HL-60 (cell line): Measurements from ENCODE around the gene PRPF40B.
A peak's percentile ranks its signal among the peaks of the same experiment; 100 is the strongest.

Experiments
- DNase-seq, 2 experiments: peaks; one replicate each; pipeline ENCODE4 v3.0.0-alpha.2; 2010 to 2020; ENCODE audit warnings: low read depth in 1 of 2, low spot score in 1 of 2
- H3K27ac ChIP-seq: fragments of 250-450 bp; sonication (Bioruptor Pico); replicated peaks from 2 replicates; pipeline ENCODE4 v1.5.1; 2020; ENCODE audit warnings: mild to moderate bottlenecking, moderate library complexity
- H3K27me3 ChIP-seq: fragments of 250-450 bp; sonication (Bioruptor Pico); 2 replicates; pipeline ENCODE4 v1.5.1; 2021; ENCODE audit warnings: mild to moderate bottlenecking, moderate library complexity; ENCODE audit not compliant: insufficient read depth, poor library complexity, severe bottlenecking
- H3K4me3 ChIP-seq: replicated peaks from 2 replicates; pipeline ENCODE4 v1.5.1; 2011; ENCODE audit warnings: mild to moderate bottlenecking, control low read depth, low read length; ENCODE audit not compliant: insufficient read depth
- CTCF ChIP-seq: IDR thresholded peaks from one replicate; pipeline ENCODE4 v1.5.1; 2011; ENCODE audit warnings: low read length, control low read depth, inconsistent platforms; ENCODE audit not compliant: insufficient read depth
- GABPA ChIP-seq: IDR thresholded peaks from 2 replicates; pipeline ENCODE4 v1.6.1; 2012; ENCODE audit warnings: low read depth
- POLR2AphosphoS5 ChIP-seq: IDR thresholded peaks from 2 replicates; pipeline ENCODE4 v1.6.1; 2012; ENCODE audit warnings: low read depth
- SPI1 ChIP-seq: IDR thresholded peaks from 2 replicates; pipeline ENCODE4 v1.6.1; 2012; ENCODE audit warnings: low read depth, mild to moderate bottlenecking, borderline replicate concordance
- TF ChIP-seq, protein P1 (sequence below): IDR thresholded peaks from 2 replicates; pipeline ENCODE4 v1.6.1; 2012; ENCODE audit warnings: low read depth; ENCODE audit not compliant: insufficient replicate concordance

PRPF40B gene

GRCh38 chr12:49619286-49619685, 4.1 kb upstream of the PRPF40B start:
- DNase-seq, result no peak
- Histone ChIP-seq H3K27ac (no peak overlapping the region), H3K27me3 (no peaks in the 10 kb centered on the region), H3K4me3 (no peak overlapping the region)
- TF ChIP-seq SPI1, result no peak
- TF ChIP-seq POLR2AphosphoS5, result no peak
- no peak for TF ChIP-seq CTCF

DNA sequence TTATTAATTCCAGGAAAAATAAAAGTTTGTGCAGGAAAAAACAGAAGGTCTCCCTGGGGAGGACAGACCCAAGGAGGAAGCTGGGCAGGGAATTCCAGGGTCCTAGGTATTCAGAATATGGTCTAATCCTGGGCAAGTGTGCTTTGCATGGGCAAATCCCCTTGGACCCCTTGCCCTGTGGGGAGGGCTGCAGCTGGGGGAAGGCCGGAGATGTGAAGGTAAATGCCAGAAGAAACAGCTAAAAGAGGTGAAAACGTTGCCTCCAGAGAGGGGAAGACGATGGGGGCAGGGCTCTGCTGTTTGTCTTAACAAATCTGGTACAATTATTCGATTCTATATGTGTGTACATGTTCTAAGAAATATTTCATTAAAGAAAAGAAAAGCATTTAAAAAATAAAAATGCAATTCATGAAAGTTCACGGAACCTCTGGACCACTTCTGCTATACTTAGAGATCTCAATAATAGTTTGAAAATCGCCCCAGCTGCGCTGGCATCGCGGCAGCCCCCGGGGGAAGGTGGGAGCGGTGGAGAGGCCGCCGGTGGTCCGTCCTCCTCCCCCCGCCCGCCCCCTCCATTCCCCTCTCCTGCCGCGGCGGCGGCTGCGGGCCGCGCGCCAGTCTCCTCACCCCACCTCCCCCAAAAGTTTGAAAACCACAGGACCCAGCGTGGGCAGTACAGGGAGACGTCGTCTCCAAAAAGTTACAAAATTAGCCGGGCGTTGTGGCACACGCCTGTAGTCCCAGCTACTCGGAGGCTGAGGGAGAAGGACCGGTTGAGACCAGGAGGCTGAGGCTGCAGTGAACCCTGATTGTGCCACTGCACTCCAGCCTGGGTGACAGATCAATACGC, 1.5 kb upstream of the PRPF40B start:
- no peak overlapping the region for H3K27ac ChIP-seq
- TF ChIP-seq, protein P1, sequence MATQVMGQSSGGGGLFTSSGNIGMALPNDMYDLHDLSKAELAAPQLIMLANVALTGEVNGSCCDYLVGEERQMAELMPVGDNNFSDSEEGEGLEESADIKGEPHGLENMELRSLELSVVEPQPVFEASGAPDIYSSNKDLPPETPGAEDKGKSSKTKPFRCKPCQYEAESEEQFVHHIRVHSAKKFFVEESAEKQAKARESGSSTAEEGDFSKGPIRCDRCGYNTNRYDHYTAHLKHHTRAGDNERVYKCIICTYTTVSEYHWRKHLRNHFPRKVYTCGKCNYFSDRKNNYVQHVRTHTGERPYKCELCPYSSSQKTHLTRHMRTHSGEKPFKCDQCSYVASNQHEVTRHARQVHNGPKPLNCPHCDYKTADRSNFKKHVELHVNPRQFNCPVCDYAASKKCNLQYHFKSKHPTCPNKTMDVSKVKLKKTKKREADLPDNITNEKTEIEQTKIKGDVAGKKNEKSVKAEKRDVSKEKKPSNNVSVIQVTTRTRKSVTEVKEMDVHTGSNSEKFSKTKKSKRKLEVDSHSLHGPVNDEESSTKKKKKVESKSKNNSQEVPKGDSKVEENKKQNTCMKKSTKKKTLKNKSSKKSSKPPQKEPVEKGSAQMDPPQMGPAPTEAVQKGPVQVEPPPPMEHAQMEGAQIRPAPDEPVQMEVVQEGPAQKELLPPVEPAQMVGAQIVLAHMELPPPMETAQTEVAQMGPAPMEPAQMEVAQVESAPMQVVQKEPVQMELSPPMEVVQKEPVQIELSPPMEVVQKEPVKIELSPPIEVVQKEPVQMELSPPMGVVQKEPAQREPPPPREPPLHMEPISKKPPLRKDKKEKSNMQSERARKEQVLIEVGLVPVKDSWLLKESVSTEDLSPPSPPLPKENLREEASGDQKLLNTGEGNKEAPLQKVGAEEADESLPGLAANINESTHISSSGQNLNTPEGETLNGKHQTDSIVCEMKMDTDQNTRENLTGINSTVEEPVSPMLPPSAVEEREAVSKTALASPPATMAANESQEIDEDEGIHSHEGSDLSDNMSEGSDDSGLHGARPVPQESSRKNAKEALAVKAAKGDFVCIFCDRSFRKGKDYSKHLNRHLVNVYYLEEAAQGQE, result no peak
- TF ChIP-seq CTCF (no peak), SPI1 (no peak), GABPA (no peak), POLR2AphosphoS5 (no peak)
- H3K4me3 ChIP-seq, result peak overlapping the region; percentile 51
- no peaks in the 10 kb centered on the region for H3K27me3 ChIP-seq
- peak in 1 of 2 experiments; percentile 31 for DNase-seq

- TF ChIP-seq SPI1, result 0 out of 2 replicates have a peak, but pooled peaks have one; percentile 19
- TF ChIP-seq POLR2AphosphoS5, result no peak
- TF ChIP-seq CTCF, result no peak
- peak; percentile 20 to 33 for DNase-seq
- H3K27me3 ChIP-seq, result no peaks in the 10 kb centered on the region
- peak overlapping the region; percentile 51 for H3K4me3 ChIP-seq
- H3K27ac ChIP-seq, result peak overlapping the region; percentile 34
Observed at GRCh38 chr12:49622501-49623141, 740 bp upstream of the PRPF40B start.

DNA sequence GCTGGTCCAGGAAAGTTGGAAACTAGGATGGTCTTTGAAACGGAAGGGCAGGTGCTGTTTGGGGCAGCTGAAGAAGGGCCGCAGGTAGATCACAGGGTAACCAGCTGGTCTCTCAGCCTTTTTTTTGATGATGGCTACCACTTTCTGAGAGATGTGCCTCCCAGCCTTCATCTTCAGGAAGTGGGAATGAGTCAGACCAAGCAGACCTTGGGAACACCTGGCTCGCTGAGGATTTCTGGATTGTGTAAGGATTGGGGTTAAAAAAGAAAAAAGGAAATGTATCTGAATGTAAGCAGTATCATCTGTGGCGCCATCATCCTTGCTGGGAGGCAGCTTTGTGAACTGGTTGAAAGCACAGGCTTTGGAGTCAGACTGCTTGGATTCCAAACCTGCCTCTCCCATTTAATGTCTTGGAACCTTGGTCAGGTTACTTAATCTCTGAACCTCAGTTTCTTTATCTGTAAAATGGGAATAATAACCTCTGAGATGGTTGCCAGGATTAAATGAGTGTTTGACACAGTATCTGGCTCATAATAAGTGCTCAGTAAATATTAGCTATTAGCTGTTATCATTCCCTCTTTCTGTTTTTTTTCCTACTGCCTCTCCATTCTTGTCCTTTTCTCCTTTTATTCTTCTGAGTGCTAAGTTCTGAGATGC, 1.7 kb downstream of the PRPF40B start:
- no peaks in the 10 kb centered on the region for H3K27me3 ChIP-seq
- TF ChIP-seq SPI1 (no peak), GABPA (no peak), CTCF (no peak), POLR2AphosphoS5 (no peak)
- TF ChIP-seq, protein P1, result no peak
- no peak overlapping the region for H3K4me3 ChIP-seq
- DNase-seq, result peak in 1 of 2 experiments; percentile 7
- no peak overlapping the region for H3K27ac ChIP-seq
